GM19467 (cell line): ENCODE data around the gene CBR1.
"Not testable (repeated sequence)": the region's sequence is repeated elsewhere in the genome, so short reads cannot be mapped to it uniquely, and the experiment has no call there.

ENCODE experiments used
- ATAC-seq: cut with Tn5 transposase; IDR thresholded peaks from one replicate; pipeline ENCODE4 v1.9.1; 2021; ENCODE audit warnings: mild to moderate bottlenecking, moderate library complexity; ENCODE audit not compliant: unreplicated experiment

The CBR1 gene

DNA sequence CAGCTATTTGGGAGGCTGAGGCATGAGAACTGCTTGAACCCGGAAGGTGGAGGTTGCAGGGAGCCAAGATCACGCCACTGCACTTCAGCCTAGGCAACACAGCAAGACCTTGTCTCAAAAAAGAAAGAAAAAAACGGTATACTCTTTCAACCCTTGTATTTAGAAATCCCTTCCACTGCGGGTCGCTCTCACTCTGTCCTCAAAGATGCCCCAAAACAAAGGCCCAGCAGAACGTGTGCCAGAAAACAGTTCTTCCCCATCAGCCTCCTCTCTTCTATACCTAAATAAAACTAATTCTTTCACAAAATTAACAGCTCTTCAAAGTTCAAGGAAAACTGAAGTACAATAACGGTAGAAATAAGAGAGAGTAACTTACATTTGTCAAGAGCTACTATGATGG is 22.7 kb upstream of the CBR1 start:
- ATAC-seq: no peak

DNA sequence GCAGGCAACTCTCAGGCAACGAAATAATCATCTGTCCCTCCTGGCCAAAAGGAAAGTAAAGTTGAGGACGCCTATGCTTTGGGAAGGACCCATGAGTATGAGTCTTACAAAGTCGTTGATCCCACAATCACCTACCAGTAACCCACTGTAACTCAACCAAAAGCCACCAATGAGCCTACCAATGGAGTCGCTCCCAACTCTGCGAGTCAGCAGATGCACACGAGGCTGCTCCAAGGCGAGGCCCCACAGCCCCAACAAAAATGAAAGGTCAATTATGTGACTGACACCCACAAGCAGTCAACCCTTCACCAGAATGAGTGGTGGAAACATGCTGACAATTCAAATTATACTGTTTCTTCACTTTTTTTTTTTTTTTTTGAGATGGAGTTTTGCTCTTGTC is 21.5 kb upstream of the CBR1 start:
- no peak for ATAC-seq

DNA sequence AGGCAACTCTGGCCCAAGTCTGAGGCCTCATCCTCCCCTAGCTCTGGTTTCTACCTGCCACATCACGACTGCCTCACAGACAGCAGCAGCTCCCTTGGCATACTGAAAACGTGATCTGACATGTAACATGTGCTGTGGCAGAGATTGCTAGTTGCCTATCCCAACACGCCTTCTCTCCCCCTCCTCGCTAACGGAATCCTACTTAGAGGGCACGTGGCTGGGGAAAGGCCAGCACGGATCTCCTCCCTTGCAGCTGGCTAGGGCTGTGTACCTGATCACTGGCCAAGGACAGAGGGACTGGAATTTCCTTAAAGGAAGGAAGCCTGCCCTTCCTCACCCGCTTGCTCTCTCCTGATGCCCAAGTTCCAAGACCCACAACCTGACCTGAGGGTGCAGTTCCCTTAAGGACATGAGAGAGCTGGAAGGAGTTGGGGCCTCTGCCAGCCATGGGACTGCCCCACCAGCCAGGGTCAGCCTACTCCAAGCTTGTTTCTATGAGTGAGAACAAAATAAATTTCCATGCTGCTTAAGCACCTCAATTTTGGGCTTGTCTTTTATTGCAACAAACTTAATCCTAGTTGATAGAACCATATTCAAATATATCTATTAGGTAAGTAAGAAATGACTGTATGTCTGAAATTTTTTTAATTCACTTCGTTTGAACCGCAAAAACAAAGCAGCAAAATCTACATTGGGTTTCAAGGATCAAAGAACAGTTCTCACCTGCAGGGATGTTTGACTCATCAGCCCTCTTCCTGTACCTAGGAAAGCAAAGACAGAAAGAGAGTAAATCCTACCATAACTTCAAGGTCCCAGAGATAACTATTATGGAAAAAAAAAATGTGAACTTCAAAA is 16.7 kb upstream of the CBR1 start:
- no peak for ATAC-seq

DNA sequence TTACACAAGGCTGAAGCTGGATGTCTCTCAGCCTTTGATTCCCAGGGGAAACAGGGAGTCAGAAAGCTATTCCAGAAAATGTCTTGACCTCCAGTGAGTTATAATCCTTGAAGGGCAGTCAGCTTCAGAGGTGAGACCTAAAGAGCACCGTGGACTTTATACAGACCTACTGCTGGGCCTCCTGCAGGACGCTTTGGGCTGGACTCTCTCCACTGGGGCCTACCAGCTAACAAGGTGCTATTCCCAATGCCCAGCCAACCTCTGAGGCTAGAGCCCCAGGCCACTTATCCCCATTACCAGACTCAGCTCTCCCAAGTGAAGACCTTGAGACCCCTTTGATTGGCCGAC is 16.1 kb upstream of the CBR1 start:
- ATAC-seq: no peak

DNA sequence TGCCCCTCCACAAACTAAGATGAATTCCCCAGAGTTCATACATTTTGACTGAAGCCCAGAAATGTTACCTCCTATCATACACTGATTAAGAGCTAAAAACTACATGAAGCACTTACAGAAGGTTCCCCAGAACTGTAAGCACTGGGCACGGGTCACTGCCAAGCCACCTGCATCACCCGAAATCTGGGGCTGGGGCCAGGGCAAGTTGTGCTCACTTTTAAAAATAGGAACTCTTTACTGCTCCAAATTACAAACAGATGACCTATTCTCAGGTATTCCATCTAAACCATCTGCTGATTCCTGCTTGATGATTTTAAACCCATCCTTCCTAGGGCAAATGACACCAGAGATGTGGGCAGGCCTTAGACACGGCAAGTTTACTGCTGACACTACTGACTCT is 14.3 kb upstream of the CBR1 start:
- no peak for ATAC-seq

DNA sequence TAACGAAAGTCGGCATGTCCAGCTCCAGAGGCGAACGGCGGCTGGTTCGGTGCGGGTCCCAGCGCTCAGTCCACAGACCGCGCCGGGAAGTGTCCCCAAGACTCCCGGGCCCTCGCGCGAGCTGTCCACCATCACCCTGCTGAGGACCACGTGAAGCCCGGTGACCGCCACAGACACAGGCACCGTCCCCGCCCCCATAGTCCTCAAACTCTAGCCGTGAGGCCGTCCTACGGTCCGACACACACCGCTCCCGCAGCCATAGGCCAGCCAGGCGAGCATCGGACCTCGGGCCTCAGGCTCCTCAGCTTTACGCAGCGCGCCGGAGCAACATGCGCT is 10.0 kb upstream of the CBR1 start:
- ATAC-seq: peak; percentile 41

DNA sequence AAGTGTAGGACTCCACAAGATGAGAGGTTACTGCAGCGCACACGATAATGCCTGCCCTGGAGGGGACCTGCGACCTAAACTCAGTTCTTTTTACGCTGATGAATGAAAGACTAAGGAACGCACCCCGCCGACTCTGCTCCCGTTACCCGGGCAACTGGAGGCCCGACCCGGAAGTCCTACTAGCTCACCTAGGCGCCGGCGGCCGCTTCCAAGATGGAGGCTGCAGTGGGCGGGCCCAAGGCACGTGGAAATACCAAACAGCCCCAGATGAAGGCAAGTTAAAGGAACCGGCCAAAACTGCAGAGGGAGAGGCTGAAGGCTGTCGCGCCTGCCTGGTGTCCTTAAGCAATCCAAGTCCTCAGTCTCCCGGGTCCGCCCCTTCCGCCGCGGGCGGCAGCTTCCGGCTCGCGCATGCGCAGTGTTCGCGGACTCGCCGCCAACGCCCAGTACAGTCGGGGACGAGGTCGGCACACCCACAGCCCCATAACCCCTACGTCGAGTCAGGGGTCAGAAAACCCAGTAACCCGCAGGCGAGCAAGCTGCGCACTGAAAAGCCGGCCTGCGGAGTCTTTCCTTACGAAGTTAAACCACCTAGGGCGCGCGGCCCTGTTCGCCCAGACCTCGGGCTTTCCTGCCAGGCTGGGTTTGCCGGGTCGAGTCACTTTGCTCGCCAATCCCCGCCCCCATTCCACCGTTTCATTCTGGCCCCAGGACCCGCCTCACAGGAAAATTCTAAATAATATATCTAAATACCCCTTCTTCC is 9.5 kb upstream of the CBR1 start, which contains the start of gene SETD4:
TSS of gene SETD4 (minus strand) at position 368 of the 763 bp plus-strand sequence. CDS start 1,638 bp downstream, outside the sequence.
- ATAC-seq: peak; percentile 84

DNA sequence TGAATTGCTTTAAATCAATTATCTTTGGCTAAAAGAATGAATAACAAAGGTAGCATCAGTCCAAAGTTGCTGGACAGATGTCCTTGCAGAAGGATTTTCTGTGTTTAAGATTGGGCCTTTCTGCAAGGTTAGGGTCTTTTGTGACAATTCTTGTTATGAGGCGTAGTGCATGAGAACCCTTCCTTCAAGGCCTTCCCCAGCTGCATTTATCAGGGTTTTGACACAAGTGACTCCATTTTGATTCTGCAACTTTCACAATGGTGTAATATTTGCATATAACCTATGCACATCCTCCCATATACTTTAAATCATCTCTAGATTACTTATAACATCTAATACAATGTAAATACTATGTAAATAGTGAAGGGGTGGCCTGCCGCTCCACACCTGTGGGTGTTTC is 8.4 kb upstream of the CBR1 start:
- ATAC-seq: no peak

DNA sequence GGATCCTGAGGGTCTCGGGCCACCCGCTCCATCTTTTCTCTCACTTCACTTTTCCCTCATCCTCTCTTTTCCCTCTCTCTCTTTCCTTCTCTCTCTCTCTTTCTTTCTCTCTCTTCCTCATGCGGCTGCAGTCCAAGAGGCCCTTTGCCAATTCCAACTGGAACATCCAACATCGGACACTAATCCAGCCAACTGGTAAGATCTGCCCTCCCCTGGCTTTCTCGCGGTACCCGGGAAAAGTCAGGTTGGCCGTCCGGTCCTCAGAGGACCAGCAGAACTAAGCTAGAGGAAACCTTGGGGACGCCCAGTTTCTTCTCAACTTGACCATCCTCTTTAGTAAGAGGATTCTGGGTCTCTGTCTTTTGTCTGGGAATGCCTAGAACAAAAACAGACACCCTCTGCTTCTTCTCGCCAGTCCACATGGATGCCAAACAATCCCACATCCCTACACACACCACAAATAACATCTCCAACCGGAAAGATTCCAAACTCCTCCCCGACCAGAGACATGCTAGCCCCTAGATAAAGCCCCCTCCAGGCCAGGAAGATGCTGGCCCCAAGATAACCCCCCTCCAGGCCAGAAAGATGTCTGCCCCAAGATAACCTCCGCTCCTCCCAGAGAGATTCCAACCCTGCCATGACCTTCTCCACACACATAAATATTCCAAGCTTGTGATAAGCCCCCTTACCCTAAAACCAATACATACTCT is 6.3 kb upstream of the CBR1 start:
- ATAC-seq: no peak

DNA sequence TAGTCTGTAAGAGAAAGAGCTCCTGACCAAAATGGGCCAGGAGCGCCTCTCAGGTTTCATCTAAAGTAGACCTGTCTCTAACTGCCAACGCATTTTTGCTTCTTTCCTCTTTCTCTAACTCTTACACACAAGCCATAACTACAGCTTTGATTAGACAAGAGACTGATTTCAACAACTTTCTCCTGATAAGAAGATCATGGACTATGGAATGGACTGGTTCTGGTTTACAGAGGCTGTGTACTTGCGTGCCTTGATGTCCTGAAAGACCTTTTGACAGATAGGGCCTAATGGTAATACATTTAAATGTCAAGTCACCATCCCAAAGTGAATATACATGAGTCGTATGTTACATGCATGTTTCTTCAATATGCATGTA is 5.8 kb upstream of the CBR1 start:
- no peak for ATAC-seq

DNA sequence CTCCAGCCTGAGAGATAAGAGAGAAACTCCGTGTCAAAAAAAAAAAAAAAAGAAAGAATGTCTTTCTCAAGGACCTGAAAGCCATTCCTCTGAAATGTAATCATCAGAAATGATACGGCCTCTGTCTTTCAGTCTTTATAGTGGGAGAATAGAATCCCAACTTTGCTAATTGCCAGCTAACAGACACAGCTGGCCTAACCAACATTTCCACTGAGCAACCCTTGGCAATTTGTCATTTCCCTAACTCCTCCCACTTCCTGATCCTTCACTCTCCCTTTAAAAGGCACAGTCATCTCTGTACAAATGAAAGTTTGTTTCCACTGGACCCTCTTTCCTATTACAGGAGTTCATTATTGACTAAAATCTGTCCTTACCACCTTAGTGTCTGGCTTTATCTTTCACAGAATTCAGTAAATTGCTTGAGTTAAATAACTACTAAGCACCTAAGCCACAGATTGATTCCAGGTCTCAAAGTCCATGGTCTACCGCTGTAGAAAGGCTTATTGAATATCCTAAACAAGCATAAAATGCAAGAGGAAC is 4.3 kb upstream of the CBR1 start:
- ATAC-seq: no peak

DNA sequence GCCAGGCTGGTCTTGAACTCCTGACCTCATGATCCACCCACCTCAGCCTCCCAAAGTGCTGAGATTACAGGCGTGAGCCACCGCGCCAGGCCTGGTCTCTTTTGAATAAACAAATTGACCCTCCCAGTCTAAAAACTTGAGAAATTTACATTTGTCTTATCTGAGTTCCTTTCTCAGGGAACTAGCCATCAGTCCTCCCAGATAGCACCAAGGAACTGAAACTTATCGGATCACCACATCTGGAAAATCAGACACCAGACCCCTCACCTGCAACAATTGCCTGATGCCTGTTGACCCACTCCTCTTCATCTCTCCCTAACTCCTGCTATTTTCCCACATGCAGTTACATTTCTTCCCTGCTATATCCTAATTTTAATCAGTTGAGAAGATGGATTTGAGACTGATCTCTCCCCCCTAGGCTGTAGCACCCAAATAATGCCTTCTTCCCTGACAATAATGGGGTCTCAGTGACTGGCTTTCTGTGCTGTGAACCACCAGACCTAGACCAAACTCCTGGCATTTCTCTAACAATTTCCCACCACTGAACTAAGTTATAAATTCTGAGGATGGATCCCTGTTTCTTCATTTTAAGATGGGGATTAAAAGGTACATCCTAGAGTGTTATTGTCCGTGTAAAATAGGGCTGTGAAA is 951 bp upstream of the CBR1 start:
- ATAC-seq: no peak

DNA sequence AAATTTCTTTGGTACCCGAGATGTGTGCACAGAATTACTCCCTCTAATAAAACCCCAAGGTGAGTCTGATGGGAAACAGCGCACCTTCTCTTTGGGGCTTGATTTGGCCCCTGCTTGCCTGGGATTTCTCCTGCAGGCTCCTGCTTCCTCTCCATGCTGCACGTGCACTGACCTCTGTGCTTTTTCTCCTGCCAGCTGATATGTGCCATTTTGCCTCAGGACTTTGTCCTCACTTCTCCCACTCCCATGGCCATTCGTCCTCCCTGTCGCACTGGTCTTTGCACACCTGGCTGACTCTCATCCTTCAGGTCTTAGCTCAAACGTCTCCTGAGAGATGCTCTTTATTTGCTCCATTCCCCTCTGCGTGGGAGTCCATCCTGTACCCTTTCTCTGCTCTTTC is 1.2 kb downstream of the CBR1 start:
- ATAC-seq: no peak

DNA sequence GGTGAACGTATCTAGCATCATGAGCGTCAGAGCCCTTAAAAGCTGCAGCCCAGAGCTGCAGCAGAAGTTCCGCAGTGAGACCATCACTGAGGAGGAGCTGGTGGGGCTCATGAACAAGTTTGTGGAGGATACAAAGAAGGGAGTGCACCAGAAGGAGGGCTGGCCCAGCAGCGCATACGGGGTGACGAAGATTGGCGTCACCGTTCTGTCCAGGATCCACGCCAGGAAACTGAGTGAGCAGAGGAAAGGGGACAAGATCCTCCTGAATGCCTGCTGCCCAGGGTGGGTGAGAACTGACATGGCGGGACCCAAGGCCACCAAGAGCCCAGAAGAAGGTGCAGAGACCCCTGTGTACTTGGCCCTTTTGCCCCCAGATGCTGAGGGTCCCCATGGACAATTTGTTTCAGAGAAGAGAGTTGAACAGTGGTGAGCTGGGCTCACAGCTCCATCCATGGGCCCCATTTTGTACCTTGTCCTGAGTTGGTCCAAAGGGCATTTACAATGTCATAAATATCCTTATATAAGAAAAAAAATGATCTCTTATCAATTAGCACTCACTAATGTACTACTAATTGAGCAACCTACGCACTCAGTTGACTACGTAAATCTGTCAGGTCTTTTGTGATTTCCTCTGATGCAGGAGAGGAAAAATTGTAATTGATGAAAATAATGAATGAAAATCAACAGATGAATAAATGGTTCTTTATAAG is 2.8 kb downstream of the CBR1 start:
- no peak for ATAC-seq

DNA sequence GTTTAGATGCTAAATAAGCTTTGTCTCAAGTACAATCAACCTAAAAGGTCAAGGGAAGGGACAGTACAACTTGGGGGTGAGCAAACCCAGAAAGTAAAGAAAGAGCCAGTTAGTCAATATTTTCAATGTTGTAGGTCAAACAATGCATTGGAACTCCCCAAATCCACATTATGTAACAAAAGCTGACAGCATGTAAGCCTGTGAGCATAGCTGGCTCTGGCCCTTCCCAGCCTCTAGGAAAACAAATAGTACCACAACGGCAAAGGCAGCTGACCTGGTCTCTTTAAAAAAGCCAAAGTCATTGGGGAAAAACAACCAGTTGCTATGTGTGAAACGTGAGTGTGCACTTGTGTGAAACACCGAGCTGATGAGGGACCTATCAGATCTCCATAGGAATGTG is 3.4 kb downstream of the CBR1 start:
- no peak for ATAC-seq

DNA sequence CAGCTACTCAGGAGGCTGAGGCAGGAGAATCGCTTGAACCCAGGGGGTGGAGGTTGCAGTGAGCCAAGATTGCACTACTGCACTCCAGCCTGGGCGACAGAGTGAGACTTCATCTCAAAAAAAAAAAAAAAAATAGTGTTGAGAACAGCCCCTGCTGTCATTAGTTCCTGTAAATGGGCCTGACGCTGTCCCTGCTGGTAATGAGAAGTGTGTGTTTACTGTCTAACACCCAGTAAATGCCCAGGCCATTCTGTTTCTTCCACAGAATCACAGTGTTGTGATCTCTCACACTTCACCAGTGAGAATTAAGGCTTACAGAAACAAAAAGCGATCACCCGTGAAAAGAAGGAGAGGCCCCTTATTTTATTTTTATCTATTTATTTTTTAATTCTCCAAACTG is 4.1 kb downstream of the CBR1 start:
- ATAC-seq: not testable (repeated sequence)

DNA sequence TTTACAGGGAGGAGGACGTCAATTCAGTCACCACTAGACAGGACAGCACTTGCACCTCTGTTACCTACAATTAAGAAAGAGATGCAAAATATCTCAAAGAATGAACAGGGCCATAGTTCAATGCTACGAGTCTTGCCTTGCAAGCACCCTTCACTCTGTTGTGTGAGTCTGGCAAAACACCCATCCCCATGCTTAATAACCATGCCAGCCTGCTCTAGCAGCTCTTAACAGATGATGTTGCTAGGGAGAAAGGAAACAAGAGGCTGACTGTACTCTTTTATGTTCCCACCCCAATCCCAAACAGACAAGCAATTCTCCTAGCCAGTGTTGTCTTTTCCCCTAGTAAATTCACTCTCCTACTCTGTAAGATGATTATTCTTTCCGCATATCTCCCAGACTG is 5.3 kb downstream of the CBR1 start:
- no peak for ATAC-seq

DNA sequence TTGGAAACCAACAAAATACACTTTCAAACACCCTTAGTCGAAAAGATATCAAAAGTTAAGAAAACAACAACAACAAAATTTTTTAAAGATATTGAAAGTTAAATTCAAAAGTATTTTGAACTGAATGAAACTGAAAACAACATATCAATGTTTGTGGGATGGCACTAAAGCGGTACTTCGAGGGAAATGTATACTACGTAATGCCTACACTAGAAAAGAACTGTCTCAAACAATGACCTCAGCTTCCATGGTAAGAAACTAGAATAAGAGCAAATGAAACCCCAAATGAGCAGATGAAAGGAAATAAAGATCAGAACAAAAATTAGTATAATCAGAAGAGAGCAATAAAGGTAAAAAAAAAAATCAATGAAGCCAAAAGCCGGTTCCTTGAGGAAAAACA is 6.1 kb downstream of the CBR1 start:
- ATAC-seq: no peak

DNA sequence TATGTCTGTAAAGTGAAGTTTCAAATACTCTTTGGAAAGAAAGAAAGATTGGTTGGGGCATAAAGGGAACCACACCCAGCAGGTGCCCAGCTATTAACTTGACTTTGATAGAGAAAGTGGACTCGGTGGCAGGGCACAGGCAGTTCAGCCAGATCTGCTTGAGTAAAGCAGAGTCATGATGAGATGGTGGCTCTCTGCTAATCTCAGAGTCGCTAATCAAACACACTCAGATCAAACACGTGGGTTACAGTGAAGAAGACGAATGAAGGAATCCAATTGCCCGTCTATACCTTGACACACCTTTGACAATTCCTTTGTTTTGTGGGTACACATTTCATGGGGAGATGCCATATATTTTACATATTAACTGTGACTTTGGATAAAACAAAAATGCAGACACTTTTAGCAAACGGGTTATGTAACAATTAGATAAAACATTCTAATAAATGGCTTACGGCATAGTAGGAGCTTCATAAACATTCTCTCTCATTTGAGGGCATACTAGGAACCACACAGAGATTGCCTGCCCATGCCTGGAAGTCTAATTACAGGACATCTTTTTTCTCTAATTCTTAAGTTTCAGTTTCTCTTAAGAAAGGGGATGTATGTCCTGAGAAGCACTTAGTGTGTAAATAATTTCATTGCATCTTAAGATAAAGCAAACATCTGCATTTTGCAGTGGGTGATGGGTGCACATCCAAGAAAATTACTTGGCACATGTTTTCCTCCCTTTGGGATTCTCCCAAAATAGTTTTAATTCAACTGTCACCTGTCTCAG is 7.2 kb downstream of the CBR1 start:
- ATAC-seq: no peak

DNA sequence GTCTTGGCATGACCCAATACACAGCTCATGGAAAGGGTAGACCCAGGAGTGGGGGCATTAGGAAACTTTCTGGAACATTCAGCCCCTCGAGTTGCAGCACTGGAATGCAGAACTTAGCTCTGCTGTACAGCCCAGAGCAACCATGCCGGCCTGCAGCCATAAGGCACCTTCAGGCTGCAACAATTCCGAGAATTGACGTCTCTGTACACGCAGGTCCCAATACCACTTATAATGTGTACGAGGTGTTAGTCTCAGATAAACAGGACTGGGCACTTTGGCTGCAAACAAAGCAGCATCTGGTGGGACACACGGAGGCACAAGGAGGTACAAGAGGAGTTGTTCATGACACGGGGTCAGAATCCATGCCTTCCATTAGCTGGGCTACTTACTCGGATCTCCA is 7.9 kb downstream of the CBR1 start:
- ATAC-seq: no peak
